Skin epidermis (tissue), 12 donors: Measurements from ENCODE around the gene C10orf105.

Source experiments
- H3K27ac ChIP-seq, 21 experiments: fragments of 200-600 bp; sonication (generic) in 11 of 21; one replicate each; pipeline ENCODE4 v1.5.0; 2020; ENCODE audit warnings: mild to moderate bottlenecking in 3 of 21, inconsistent platforms in 2 of 21, moderate library complexity in 2 of 21
- H3K4me3 ChIP-seq, 7 experiments: fragments of 200-600 bp; sonication (generic) in 2 of 7; one replicate each; pipeline ENCODE4 v1.5.0; 2020; ENCODE audit warnings: inconsistent platforms in 2 of 7, mild to moderate bottlenecking in 2 of 7, moderate library complexity in 1 of 7

C10orf105 gene

DNA sequence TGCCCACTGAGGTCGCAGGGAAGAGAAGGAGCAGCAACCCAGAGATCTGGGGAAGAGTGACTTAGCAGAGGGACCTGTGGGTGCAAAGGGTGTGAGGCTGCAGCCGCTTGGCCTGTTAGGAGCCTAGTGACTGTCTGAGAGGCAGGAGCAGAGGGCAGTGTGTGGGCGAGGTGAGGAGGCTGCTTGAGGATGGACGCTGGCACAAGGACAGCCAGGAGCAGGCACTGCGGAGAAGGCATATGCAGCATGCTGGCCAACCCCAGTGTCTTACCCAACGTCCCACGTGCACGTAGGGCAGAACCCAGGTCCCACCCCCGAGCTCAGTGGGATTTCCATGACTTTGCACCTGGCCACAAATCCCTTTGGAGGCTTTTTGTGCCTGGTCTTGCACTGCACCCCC lies 54.1 kb downstream of the C10orf105 start:
- H3K27ac ChIP-seq: no peak overlapping the region
- H3K4me3 ChIP-seq: no peak overlapping the region

DNA sequence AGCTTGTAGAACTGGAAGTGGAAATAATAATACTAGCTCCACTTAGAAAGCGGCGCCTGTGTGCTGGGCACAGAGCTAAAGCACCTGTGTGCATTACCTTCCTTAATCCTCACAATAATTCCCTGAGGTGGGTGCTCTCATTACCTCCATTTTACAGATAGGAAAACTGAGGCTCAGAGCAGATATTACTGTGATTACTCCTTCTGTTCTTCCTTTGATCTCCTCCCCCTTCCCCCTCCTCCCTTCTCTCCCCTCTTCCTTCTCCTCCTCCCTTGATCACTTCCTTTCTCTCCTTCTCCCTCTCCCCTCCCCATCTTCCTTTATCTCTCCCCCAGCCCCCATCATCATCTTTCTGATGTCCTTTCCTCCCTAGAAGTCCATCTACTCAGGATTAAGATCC lies 55.0 kb downstream of the C10orf105 start:
- Histone ChIP-seq H3K27ac (no peak overlapping the region), H3K4me3 (no peak overlapping the region)

DNA sequence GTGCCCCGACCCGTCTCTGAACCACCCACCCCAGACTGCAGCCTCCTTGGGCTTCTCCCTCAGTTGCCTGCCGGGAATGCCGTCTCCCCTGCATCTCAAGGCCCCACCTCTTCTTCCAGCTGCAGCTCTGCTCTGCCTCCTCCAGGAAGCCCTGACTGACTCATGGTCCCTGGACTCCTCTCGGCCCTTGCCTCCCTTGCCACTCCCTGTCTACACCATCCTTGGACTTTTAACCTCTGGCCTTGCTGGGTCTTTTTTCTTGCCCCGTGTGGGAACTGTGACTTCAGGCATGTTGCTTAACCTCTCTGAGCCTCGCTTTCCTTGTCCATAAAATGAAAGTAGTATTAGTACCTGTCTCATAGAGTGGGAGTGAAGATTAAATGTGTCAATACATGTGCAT lies 56.3 kb downstream of the C10orf105 start:
- Histone ChIP-seq H3K27ac (no peak overlapping the region), H3K4me3 (no peak overlapping the region)

DNA sequence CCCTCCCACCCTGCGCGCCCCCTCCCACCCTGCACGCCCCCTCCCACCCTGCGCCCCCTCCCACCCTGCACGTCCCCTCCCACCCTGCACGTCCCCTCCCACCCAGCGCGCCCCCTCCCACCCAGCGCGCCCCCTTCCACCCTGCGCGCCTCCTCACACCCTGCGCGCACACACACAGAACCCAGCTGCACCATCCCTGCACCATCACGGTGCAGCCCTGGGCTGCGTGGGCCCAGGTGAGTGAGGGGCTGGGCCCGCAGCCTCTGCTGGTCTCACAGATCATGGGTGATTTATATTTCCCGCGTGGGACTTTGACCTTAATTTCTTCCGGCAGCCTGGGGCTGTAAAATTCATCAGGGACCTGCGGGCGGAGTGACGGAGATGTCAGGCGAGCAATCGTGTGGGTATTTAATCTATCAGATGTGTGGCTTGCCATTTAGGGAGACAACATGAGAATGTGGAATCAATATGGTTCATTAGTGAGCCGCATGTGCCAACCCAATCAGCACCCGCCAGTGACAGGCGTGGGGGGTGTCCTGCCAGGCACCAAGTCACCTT lies 57.7 kb downstream of the C10orf105 start:
- Histone ChIP-seq H3K27ac (no peak overlapping the region), H3K4me3 (no peak overlapping the region)
